Amniotic epithelial cell (primary cell): ENCODE measurements around the gene DCLK2.
A peak's percentile ranks its signal among the peaks of the same experiment; 100 is the strongest.
"Not testable (repeated sequence)": the region's sequence is repeated elsewhere in the genome, so short reads cannot be mapped to it uniquely, and the experiment has no call there.

ENCODE experiments used
- DNase-seq: peaks from one replicate; pipeline ENCODE4 v3.0.0-alpha.2; 2010; ENCODE audit warnings: low read depth

The DCLK2 gene

GRCh38 chr4:150152766-150153165 lies 74.5 kb downstream of the DCLK2 start:
- peak; percentile 78 for DNase-seq

DNA sequence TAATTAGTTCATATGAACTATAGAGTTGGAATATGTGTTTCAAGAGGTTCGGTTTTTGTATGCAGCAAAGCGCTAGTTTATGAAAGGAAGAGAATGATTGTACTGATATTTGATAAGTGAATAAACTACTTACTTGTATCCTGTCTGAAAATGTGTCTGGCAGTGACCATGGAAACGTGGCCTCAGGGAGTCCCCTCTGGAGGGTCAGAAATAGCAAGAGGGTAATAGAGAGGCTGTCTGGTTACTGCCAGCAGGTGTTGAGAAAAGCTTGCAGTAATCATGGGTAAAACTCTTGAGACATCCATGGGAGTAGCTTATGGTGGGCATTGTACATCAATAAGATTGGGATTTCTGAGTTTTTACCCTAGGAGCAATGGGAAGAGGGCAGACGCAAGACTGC lies 77.1 kb downstream of the DCLK2 start:
- DNase-seq, result no peak

DNA sequence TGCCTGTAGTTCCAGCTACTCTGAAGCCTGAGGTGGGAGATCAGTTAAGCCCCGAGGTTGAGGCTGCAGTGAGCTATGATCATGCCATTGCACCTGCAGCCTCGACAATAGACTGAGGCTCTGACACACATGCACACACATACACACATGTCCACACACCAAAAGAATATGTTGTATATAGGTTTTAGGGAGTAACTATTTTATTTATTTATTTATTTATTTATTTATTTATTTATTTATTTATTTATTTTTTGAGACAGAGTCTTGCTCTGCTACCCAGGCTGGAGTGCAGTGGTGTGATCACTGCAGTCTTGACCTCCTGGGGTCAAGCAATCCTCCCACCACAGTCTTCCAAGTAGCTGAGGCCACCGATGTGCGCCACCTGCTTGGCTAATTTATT lies 78.3 kb downstream of the DCLK2 start:
- DNase-seq, result no peak

DNA sequence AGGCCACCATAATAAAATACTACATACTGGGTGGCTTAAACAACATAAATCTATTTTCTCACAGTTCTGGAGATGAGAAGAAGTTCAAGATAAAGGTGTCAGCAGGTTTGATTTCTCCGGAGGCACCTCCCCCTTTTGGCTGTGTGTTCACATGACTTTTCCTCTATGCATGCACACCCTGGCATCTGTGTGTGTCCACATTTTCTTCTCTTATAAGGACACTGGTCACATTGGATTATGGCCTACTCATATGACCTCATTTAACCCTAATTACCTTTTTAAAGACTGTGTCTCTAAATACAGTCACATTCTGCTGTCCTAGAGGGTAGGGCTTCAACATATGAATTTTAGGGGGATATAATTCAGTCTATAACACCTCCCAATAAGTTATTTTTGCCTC lies 79.8 kb downstream of the DCLK2 start:
- no peak for DNase-seq

DNA sequence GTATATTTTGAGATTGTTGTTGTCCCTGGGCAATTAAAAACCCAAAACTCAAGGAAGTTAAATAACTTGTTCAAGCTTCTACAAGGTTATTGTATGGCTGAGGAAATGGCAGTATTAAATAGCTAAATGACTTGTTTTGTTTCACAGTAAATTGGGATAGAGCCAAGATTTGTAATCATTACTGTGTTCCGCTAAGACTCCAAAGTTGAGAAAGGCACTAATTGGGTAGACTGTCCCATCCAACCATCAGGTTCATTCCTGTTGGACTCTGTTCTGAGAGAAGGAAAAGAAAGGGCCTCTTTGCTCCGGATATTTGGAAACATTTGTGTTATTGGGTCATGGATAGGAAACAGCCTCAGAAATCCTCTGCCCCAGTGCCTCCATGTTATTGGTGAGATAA lies 82.2 kb downstream of the DCLK2 start:
- DNase-seq, result no peak

DNA sequence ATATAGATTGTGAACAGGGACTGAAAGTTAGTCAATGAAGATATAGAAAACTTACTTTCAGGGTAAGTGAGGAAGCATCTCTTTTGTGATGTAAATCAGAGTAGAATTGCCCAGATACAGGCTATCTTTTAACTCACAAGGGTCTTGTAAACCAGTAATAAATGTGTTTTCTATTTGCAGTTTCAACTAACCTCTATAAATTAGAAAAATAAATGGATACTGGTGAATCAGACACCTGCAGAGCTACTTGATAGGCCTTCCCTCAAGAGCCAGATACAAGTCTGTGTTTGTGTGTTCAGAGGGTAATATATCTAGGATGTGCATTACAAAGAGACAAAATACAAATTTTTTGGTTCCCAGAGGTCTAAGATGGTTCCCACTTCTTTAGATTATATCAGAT lies 82.9 kb downstream of the DCLK2 start:
- no peak for DNase-seq

DNA sequence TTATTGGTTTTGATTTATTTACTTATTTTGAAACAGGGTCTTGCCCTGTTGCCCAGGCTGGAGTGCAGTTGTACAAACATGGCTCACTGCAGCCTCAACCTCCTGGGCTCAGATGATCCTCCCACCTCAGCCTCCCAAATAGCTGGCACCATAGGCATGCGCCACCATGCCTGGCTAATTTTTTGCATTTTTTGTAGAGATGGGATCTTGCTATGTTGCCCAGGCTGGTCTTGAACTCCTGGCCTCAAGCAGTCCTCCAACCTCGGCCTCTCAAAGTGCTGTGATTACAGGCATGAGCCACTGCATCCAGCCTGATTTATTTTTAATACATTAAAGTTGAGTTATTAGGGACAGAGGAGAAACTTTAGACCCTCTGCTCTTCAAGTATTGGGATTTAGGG lies 83.8 kb downstream of the DCLK2 start:
- not testable (repeated sequence) for DNase-seq

GRCh38 chr4:150164055-150164454 lies 85.8 kb downstream of the DCLK2 start:
- DNase-seq, result peak; percentile 25

GRCh38 chr4:150164956-150165629 lies 86.8 kb downstream of the DCLK2 start:
- DNase-seq, result no peak

DNA sequence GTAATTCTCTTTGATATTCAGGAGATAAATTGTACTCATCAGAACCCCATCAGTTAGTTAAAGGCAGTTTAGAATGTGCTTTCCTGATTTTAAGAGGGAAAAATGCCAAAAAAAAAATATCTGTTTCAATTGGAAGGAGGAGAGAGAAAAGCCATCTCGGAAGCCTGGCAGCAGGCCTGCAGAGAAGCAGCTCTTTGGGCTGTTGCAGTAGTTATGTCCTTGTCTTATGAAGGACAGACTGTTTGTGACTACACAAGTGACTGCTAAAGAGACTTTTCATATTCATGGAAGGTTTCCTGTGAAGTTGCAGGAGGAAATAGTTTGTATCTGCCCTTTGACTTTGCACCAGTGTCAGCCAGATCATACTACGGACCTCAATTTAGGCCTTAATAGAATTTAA lies 88.8 kb downstream of the DCLK2 start:
- no peak for DNase-seq

DNA sequence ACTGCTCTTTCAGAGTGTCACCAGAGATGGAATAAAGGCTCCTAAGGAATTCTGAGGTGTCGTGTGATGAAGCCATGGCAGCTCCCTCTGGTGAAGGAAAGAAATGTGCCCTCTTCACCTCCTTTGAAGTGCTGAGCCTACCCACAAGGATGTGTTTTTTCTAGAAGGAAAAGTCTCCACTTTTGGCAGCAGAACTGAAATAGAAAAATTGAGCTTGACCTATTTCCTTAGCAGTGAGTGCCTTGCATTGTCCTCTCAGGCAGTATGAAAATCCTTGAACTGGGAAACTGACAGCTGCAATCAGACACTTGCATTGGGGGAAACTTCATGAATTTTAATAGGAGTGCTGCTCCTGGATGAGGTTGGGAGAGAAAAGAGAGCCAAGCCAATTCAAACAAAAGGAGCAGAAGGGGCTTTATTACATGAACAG lies 95.2 kb downstream of the DCLK2 start:
- no peak for DNase-seq

- no peak for DNase-seq
Measured at GRCh38 chr4:150173982-150174398, 95.7 kb downstream of the DCLK2 start.

DNA sequence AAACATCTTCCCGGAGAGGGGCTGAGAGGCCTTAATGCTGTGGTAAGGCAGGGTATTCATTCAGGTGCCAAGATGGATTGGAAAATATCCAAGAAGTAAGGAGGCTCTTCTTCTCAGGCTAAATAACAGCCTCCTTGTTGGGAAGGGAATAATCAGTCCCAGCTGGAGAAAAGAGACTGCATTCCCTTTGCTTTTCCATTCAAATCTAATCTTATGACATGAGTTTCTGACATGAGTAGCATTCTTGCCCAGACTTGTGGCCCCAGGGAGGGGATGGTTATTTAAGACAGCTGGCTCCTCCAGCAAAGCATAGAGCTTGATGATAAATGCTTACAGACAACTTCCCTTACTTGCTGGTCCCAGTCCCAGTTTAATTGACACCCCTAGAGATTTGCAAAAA lies 98.3 kb downstream of the DCLK2 start:
- no peak for DNase-seq

- DNase-seq, result peak; percentile 63
Measured at GRCh38 chr4:150178161-150178560, 99.9 kb downstream of the DCLK2 start.

- no peak for DNase-seq
Measured at GRCh38 chr4:150181536-150181935, 103.3 kb downstream of the DCLK2 start.

- DNase-seq, result no peak
Measured at GRCh38 chr4:150182794-150183193, 104.5 kb downstream of the DCLK2 start.

DNA sequence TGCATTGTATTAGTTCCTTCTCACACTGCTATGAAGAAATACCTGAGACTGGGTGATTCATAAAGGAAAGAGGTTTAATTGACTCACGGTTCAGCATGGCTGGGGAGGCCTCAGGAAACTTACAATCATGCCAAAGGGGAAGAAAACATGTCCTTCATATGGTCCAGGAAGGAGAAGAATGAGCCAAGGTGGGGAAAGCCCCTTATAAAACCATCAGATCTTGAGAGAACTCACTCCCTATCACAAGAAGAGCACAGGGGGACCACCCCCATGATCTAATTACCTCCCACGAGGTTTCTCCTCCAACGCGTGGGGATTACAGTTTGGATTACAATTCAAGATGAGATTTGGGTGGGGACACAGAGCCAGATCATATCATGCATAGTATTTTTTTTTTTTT lies 106.8 kb downstream of the DCLK2 start:
- DNase-seq, result not testable (repeated sequence)

DNA sequence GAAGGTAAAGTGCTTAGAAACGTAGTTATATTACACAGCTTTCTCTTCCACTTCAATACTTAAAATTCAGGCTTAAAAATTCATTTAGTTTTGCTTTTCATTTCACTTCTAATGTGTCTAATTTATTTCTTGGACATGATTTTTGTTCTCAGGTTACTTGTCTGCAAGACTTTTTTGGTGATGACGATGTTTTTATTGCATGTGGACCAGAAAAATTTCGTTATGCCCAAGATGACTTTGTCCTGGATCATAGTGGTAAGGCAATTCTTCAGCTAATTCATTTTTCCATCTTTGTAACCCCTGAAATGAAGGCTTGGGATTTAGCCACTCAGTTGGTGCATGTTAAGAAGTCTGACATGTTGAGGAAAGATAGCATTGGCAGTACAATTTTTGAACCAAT lies 114.7 kb downstream of the DCLK2 start:
- no peak for DNase-seq

- not testable (repeated sequence) for DNase-seq
Measured at GRCh38 chr4:150197256-150197655, 119.0 kb downstream of the DCLK2 start.

- peak; percentile 67 for DNase-seq
Measured at GRCh38 chr4:150199056-150199455, 120.8 kb downstream of the DCLK2 start.

- DNase-seq, result no peak
Measured at GRCh38 chr4:150205016-150205415, 126.8 kb downstream of the DCLK2 start.

DNA sequence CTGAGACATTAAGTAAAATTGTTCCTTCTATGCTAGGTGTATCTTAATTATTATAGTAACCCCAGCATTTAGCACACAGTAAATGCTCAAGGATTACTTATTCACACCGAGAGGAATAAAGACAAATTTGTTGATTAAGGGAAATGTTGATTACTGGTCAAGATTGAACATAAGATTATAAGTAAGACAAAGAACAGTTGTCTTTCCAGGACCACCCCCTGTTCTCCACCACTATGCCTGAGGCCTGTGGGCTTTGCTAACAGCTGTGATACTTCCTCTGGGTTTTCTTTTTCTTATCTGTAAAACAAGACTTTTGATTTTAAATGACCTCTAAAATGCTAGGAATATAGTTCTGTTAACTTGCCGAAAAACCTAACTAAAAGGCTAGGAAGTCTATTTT lies 128.0 kb downstream of the DCLK2 start:
- DNase-seq, result no peak

DNA sequence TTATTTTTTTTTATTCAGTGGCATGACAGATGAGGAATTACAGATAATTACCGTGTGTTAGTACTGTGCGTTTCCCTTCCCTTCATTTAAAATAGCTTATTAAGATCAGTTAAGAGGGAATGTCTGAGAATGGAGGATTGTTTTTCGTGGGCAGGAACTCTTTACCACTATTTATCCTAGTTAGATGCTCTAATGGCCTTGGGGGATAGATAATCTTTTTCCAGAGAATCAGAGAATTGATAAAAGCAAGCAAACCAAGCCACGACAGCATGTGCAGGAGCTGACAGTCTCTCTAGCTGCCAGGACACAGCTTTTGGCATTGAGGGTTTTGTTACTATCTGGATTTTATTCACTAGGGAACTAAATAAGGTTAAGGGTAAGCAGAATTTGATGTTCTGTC lies 128.7 kb downstream of the DCLK2 start:
- DNase-seq, result no peak

DNA sequence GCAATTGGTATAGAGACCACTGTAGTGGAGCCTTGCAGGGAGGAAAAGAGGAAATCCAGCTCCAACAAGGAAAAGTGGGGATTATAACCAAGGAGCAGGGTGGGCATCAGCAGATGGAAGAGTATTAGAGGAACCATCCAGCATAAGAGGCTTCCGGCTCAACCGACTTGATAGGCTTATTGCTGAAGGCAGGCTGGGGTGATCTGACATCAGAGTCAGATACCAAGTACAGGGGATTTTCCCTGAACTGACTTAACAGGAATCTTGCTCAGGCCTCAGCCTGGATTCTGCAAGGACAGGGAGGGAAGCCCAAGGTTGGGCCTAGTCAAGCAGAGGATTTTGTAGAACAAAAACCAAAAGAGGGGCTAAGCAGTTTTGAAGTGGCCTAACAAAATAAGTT lies 129.6 kb downstream of the DCLK2 start:
- peak; percentile 13 for DNase-seq
